Thyroid gland (tissue), 4 donors: Measurements from ENCODE around the gene OTOS. TPM values are rescaled to one million over a fixed set of nuclear protein-coding genes. Genes with fewer than 3 reads are reported as not detected.

Experiments
- DNase-seq, 2 donors: peaks; one replicate each; pipeline ENCODE4 v3.0.0-alpha.2; 2019
- H3K27ac ChIP-seq, 3 donors: fragments of 200-600 bp; sonication (generic); 1 replicate in 2 of 3; 2 replicates in 1 of 3; pipeline ENCODE4 v1.5.1; 2016 to 2019; ENCODE audit warnings: mild to moderate bottlenecking in 1 of 3, moderate library complexity in 1 of 3
- H3K27me3 ChIP-seq: fragments of 200-600 bp; sonication (generic); one replicate; pipeline ENCODE4 v1.5.1; 2019
- H3K36me3 ChIP-seq, 2 donors: fragments of 200-600 bp; sonication (generic); one replicate each; pipeline ENCODE4 v1.5.1; 2016 to 2019
- H3K4me1 ChIP-seq, 2 donors: fragments of 200-600 bp; sonication (generic); one replicate each; pipeline ENCODE4 v1.5.1; 2017 to 2019
- H3K4me3 ChIP-seq, 3 donors: fragments of 200-600 bp; sonication (generic); replicated peaks in 1 of 3; 1 replicate in 2 of 3; 2 replicates in 1 of 3; pipeline ENCODE4 v1.5.1; 2016; ENCODE audit warnings: mild to moderate bottlenecking in 1 of 3
- H3K9me3 ChIP-seq: fragments of 200-600 bp; sonication (generic); one replicate; pipeline ENCODE4 v1.5.1; 2017
- POLR2A ChIP-seq, 2 donors: fragments of 450-650 bp; IDR thresholded peaks; one replicate each; pipeline ENCODE4 v1.6.1; 2017; ENCODE audit warnings: antibody characterized with exemption in 2 of 2, mild to moderate bottlenecking in 2 of 2, moderate library complexity in 1 of 2
- WGBS, 2 donors: methylation state at CpG; one replicate each; pipeline ENCODE4 v1.1.5; 2017; 5-methylcytosine and 5-hydroxymethylcytosine counted together
- intact Hi-C: fragments of 100-400 bp; cut with DNase I; formaldehyde crosslinking; loops from one replicate; pipeline ENCODE4 v1.15.1; 2023
- total RNA-seq, 4 donors: library from RNA; depleted of rRNA; stranded (reverse); fragments of >200 nt; gene quantifications; one replicate each; pipeline ENCODE4 v1.2.3, GENCODE V29; 2016
- TF ChIP-seq, protein P1 (sequence below), 6 experiments: fragments of 200-600 bp in 3 of 6; fragments of 450-650 bp in 3 of 6; sonication (generic) in 3 of 6; IDR thresholded peaks; one replicate each; pipeline ENCODE4 v1.5.1; 2016 to 2019; ENCODE audit warnings: antibody characterized with exemption in 6 of 6, mild to moderate bottlenecking in 2 of 6, inconsistent platforms in 1 of 6, moderate library complexity in 1 of 6

OTOS gene
- total RNA-seq, 4 donors from 2014 or later, result 4.3 to 62.8 (median 22.1) TPM

DNA sequence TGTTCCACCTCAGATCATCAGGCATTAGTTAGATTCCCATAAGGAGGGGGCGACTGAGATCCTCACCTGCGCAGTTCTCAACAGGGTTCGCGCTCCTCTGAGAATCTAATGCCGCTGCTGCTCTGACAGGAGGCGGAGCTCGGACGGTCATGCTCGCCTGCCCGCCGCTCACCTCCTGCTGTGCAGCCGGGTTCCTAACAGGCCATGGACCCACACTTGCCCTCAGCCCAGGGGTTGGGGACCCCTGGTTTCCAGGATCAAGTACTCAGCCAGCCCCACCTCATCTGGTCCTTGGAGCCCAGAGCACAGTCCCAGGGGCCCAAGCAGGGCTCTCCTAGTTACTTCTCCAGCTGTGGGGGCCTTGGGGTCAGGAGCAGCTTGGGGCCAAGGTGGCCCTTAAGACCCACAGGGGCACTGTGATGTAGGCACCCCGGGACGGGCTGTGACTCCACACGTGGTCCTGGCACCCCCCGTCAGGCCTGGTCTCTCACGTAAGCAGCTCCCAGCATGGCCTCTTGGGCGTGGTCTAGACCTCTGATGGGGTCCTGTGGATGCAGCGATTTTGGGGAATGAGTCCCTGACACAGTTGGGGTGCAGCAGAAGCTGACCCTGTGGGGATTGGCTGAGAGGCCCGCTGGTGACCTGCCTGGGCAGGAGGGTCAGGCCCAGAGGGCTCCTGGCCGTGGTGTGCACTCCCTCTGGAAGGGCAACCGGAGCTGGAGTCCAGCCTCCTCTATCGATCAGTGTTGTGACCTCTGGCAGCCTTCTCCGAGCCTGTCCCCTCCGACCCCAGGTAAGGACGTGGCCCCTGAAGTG, 28.3 kb upstream of the OTOS start:
- Histone ChIP-seq H3K27ac (no peak overlapping the region), H3K4me3 (no peak overlapping the region), H3K9me3 (no peaks in the 10 kb centered on the region), H3K27me3 (no peaks in the 10 kb centered on the region), H3K4me1 (no peaks in the 10 kb centered on the region), H3K36me3 (no peaks in the 10 kb centered on the region)
- no peak for DNase-seq
- intact Hi-C loops, result no loop called here
- no peak for TF ChIP-seq POLR2A (IDR thresholded peaks at IDR 0.05)
- TF ChIP-seq, protein P1, sequence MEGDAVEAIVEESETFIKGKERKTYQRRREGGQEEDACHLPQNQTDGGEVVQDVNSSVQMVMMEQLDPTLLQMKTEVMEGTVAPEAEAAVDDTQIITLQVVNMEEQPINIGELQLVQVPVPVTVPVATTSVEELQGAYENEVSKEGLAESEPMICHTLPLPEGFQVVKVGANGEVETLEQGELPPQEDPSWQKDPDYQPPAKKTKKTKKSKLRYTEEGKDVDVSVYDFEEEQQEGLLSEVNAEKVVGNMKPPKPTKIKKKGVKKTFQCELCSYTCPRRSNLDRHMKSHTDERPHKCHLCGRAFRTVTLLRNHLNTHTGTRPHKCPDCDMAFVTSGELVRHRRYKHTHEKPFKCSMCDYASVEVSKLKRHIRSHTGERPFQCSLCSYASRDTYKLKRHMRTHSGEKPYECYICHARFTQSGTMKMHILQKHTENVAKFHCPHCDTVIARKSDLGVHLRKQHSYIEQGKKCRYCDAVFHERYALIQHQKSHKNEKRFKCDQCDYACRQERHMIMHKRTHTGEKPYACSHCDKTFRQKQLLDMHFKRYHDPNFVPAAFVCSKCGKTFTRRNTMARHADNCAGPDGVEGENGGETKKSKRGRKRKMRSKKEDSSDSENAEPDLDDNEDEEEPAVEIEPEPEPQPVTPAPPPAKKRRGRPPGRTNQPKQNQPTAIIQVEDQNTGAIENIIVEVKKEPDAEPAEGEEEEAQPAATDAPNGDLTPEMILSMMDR (IDR thresholded peaks at IDR 0.05), result no peak
- WGBS, 2 donors, result 89 to 95% methylated on average over 20 to 25 of the region's 26 CpGs

GRCh38 chr2:240168041-240168440, 27.6 kb upstream of the OTOS start:
- no peak overlapping the region for H3K4me3 ChIP-seq
- no peaks in the 10 kb centered on the region for H3K4me1 ChIP-seq
- 92 to 94% methylated on average over 10 to 12 of the region's 18 CpGs for WGBS, 2 donors
- H3K36me3 ChIP-seq, result no peaks in the 10 kb centered on the region
- no peak for DNase-seq
- no peak overlapping the region for H3K27ac ChIP-seq
- TF ChIP-seq, protein P1 (IDR thresholded peaks at IDR 0.05), result no peak
- TF ChIP-seq POLR2A (IDR thresholded peaks at IDR 0.05), result no peak
- intact Hi-C loops, result no loop called here
- H3K27me3 ChIP-seq, result no peaks in the 10 kb centered on the region
- no peaks in the 10 kb centered on the region for H3K9me3 ChIP-seq

DNA sequence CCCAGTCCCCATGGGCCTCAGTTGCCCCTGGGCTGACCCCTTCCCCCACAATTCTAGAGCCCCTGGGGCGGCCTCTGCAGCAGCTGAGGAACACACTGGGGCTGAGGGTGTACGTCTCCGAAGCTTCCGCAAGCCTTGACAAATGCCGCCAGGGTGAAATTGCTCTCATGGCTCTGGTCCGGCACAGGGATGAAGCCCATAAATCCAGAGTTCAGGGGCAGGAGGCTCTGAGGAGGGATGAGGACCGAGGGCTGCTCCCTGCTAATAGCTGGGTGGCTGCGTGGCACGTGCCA, 27.1 kb upstream of the OTOS start:
- TF ChIP-seq, protein P1 (IDR thresholded peaks at IDR 0.05), result no peak
- TF ChIP-seq POLR2A (IDR thresholded peaks at IDR 0.05), result no peak
- Histone ChIP-seq H3K4me1 (no peaks in the 10 kb centered on the region), H3K4me3 (no peak overlapping the region), H3K9me3 (no peaks in the 10 kb centered on the region), H3K27ac (no peak overlapping the region), H3K27me3 (no peaks in the 10 kb centered on the region), H3K36me3 (no peaks in the 10 kb centered on the region)
- no peak for DNase-seq
- WGBS, 2 donors, result 84 to 98% methylated on average over 6 to 7 of the region's 9 CpGs
- intact Hi-C loops, result no loop called here

DNA sequence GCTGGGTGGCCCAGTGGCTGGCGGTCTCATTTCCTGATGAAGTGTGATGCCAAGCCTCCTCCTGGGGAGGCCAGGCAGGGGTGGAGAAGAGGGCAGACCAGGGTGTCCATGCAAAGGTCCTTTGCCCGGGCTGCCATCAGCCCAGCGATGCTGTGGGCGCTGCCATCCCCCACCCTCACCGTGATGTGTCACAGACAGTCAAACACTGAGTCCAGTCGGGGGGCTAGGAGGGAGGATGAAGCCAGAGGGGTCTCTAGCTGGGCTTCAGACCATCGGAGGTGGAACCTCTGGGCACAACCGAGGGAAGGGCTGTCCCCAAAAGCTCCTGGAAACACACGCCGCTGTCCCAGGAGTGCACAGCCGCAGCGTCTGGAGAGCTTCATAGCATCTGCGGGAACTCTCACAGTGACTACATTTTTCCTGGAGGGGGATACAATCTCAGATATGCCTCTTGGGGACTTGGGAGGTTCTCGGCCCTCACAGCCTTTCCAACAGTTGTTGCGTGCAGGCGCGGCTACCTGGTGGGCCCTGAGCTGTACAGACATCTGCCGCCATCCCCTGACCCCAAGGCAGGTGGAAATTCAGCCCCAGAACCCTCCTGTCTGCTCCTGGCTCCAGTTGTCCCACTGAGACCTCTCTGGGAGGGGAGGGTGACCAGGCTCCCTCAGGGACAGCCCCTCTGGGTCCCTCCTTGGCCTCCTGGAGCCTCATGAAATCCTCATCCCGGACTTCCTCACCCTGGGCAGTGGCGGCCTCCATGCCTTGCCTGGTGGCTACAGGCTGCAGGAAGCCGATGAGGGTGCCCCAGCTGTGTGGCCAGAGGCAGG, 26.5 kb upstream of the OTOS start:
- Histone ChIP-seq H3K27me3 (no peaks in the 10 kb centered on the region), H3K9me3 (no peaks in the 10 kb centered on the region), H3K27ac (no peak overlapping the region), H3K4me1 (no peaks in the 10 kb centered on the region), H3K4me3 (no peak overlapping the region), H3K36me3 (no peaks in the 10 kb centered on the region)
- no peak for TF ChIP-seq POLR2A (IDR thresholded peaks at IDR 0.05)
- TF ChIP-seq, protein P1 (IDR thresholded peaks at IDR 0.05), result no peak
- DNase-seq, result no peak
- intact Hi-C loops, result no loop called here
- 85 to 93% methylated on average over 17 to 20 of the region's 21 CpGs for WGBS, 2 donors

DNA sequence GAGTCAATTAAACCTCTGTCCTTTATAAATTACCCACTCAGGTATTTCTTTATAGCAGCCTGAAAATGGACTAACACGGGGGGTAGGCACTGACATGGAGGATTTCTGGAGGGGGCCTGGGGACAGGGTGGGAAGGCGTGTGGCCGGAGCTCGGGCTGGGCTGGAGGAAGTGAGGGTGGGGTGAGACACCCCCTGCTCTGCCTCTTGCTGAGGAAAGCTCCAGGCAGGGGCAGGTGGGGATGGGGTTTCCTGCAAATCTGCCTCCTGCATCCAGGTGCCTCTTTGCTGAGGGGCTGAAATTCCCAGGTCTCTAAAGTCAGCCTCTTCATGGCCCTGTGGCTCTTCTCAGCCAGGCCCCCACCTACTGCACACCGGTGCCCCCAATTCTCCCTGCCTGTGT, 25.7 kb upstream of the OTOS start:
- no peak for DNase-seq
- WGBS, 2 donors, result 82% methylated on average over 5 of the region's 5 CpGs
- Histone ChIP-seq H3K9me3 (no peaks in the 10 kb centered on the region), H3K27me3 (no peaks in the 10 kb centered on the region), H3K36me3 (no peaks in the 10 kb centered on the region), H3K4me3 (no peak overlapping the region), H3K27ac (no peak overlapping the region), H3K4me1 (no peaks in the 10 kb centered on the region)
- TF ChIP-seq, protein P1 (IDR thresholded peaks at IDR 0.05), result no peak
- no peak for TF ChIP-seq POLR2A (IDR thresholded peaks at IDR 0.05)
- intact Hi-C loops, result no loop called here
